K562 (cell line): ENCODE data around the gene PNPLA7. TPM values are rescaled to one million over a fixed set of nuclear protein-coding genes. Genes with fewer than 3 reads are reported as not detected.

Experiments used
- BCLAF1 ChIP-seq, 2 experiments: fragments of 450-650 bp in 1 of 2; IDR thresholded peaks; 2 replicates each; pipeline ENCODE4 v1.6.1; 2011 to 2017; ENCODE audit warnings: low read depth in 2 of 2, antibody characterized with exemption in 1 of 2, borderline replicate concordance in 1 of 2, low read length in 1 of 2, mild to moderate bottlenecking in 1 of 2, mixed read lengths in 1 of 2; ENCODE audit not compliant: control insufficient read depth in 1 of 2
- BRD9 ChIP-seq: fragments of 450-650 bp; IDR thresholded peaks from 2 replicates; pipeline ENCODE4 v1.6.1; 2018; ENCODE audit warnings: low read depth; ENCODE audit not compliant: partially characterized antibody
- BRF2 ChIP-seq: IDR thresholded peaks from 3 replicates; pipeline ENCODE4 v1.6.1; 2011; ENCODE audit warnings: borderline replicate concordance, mild to moderate bottlenecking; ENCODE audit not compliant: insufficient read length, insufficient read depth
- COPS2 ChIP-seq: fragments of 450-650 bp; conservative IDR thresholded peaks from 2 replicates; pipeline ENCODE4 v1.6.1; 2016; ENCODE audit warnings: mild to moderate bottlenecking, moderate library complexity
- CREM ChIP-seq: IDR thresholded peaks from 2 replicates; pipeline ENCODE4 v1.6.1; 2014; ENCODE audit warnings: antibody characterized with exemption, low read depth
- E2F8 ChIP-seq: fragments of 450-650 bp; IDR thresholded peaks from 2 replicates; pipeline ENCODE4 v1.7.1; 2018; ENCODE audit warnings: mild to moderate bottlenecking, low read depth; ENCODE audit not compliant: partially characterized antibody
- ERF ChIP-seq: fragments of 450-650 bp; formaldehyde crosslinking; IDR thresholded peaks from 2 replicates; pipeline ENCODE4 v1.4.0; 2020; ENCODE audit warnings: mild to moderate bottlenecking, mixed read lengths
- ETV5 ChIP-seq: sonication (generic); formaldehyde crosslinking; IDR thresholded peaks from 2 replicates; pipeline ENCODE4 v1.4.0; 2020; ENCODE audit warnings: low read depth, mild to moderate bottlenecking, missing genetic modification reagents
- FOSL1 ChIP-seq: fragments of 200-800 bp; sonication (Bioruptor generic); conservative IDR thresholded peaks from 2 replicates; pipeline ENCODE4 v1.6.1; 2016; ENCODE audit warnings: missing genetic modification characterization, missing compliant biosample characterization
- FOXM1 ChIP-seq, 2 experiments: fragments of 450-650 bp in 1 of 2; sonication (generic) in 1 of 2; formaldehyde crosslinking in 1 of 2; IDR thresholded peaks; 2 replicates each; pipeline versions ENCODE4 v1.6.1 to v1.9.0; 2017 to 2022; ENCODE audit warnings: low read depth in 2 of 2, mild to moderate bottlenecking in 2 of 2, missing genetic modification reagents in 1 of 2, moderate library complexity in 1 of 2
- HIVEP1 ChIP-seq: fragments of 250-450 bp; sonication (Bioruptor Pico); IDR thresholded peaks from 2 replicates; pipeline ENCODE4 v1.4.0; 2020; ENCODE audit warnings: mild to moderate bottlenecking
- ID3 ChIP-seq, 2 experiments: fragments of 250-450 bp in 1 of 2; fragments of 450-650 bp in 1 of 2; sonication (Bioruptor Pico) in 1 of 2; IDR thresholded peaks; 2 replicates each; pipeline versions ENCODE4 v1.6.1 to v1.8.0; 2016 to 2021; ENCODE audit warnings: mild to moderate bottlenecking in 2 of 2, moderate library complexity in 2 of 2, missing compliant biosample characterization in 1 of 2, missing genetic modification characterization in 1 of 2
- ILK ChIP-seq: fragments of 450-650 bp; IDR thresholded peaks from 2 replicates; pipeline ENCODE4 v1.6.1; 2016; ENCODE audit warnings: missing genetic modification characterization, low read depth, mild to moderate bottlenecking, missing compliant biosample characterization, moderate library complexity, borderline replicate concordance
- TOE1 ChIP-seq, 2 experiments: fragments of 450-650 bp in 1 of 2; sonication (generic) in 1 of 2; formaldehyde crosslinking in 1 of 2; IDR thresholded peaks; 2 replicates each; pipeline versions ENCODE4 v1.7.1 to v1.8.0; 2016 to 2022; ENCODE audit warnings: borderline replicate concordance in 2 of 2, mild to moderate bottlenecking in 2 of 2, antibody characterized with exemption in 1 of 2, inconsistent platforms in 1 of 2, low read depth in 1 of 2, missing genetic modification reagents in 1 of 2, moderate library complexity in 1 of 2
- ZNF324 ChIP-seq: fragments of 250-450 bp; sonication (Bioruptor Pico); IDR thresholded peaks from 2 replicates; pipeline ENCODE4 v1.4.0; 2020; ENCODE audit warnings: mild to moderate bottlenecking
- ZSCAN29 ChIP-seq: fragments of 450-650 bp; IDR thresholded peaks from 2 replicates; pipeline ENCODE4 v1.6.1; 2017
- polyA plus RNA-seq, 8 experiments: library from polyadenylated mRNA; depleted of rRNA in 4 of 8; stranded (reverse) in 5 of 8; unstranded in 3 of 8; fragments of >200 nt; fragmentation: Nextera tagmentation in 2 of 8; fragmentation: Illumina TruSeq in 1 of 8; extraction: Ambion mirVana in 2 of 8; extraction: Trizol in 1 of 8; gene quantifications; 2 replicates each; pipeline versions ENCODE4 v1.2.1 to v1.2.3, GENCODE V29; 2011 to 2014; ENCODE audit warnings: inconsistent platforms in 1 of 8, missing spikeins in 1 of 8
- total RNA-seq, 7 experiments: library from RNA; depleted of rRNA in 6 of 7; stranded (reverse); fragments of >200 nt in 6 of 7; fragmentation: Illumina TruSeq in 2 of 7; extraction: Trizol in 2 of 7; gene quantifications; 2 replicates each; pipeline versions ENCODE4 v1.2.1 to v1.2.3, GENCODE V29; 2011 to 2021; ENCODE audit warnings: low replicate concordance in 1 of 7

PNPLA7 gene
- total and polyA plus RNA-seq, 9 of the 15 experiments (the other 6 are each of a cell fraction or from before 2014, with no cell fraction given), result 0.01 to 0.85 (median 0.19) TPM; not detected in 1

- TF ChIP-seq BRF2, result no peak
- TF ChIP-seq BCLAF1 (IDR thresholded peaks at IDR 0.05; ENCODE audit: borderline replicate concordance in 1 of 2, control insufficient read depth in 1 of 2, low read depth in 2 of 2, low read length in 1 of 2), result peak in 1 of 2 experiments; percentile 69; a peak in 2 of 4 replicates
- TF ChIP-seq ZSCAN29, result peak; percentile 94
- TF ChIP-seq ETV5 (CRISPR knock-in tag), result peak; percentile 26; the same call in 1 of the 2 replicates
- no peak for TF ChIP-seq HIVEP1
- TF ChIP-seq ID3 (CRISPR knock-in tag; IDR thresholded peaks at IDR 0.05), result no peak
- peak; percentile 69; the same call in 1 of the 2 replicates for TF ChIP-seq ID3 (tag; IDR thresholded peaks at IDR 0.05)
- no peak for TF ChIP-seq ILK (tag)
- TF ChIP-seq TOE1 (IDR thresholded peaks at IDR 0.05; ENCODE audit: borderline replicate concordance), result 0 out of 2 replicates have a peak, but pooled peaks have one; percentile 49
- 0 out of 2 replicates have a peak, but pooled peaks have one; percentile 8 for TF ChIP-seq TOE1 (CRISPR knock-in tag; IDR thresholded peaks at IDR 0.05; ENCODE audit: borderline replicate concordance, low read depth)
- no peak; the same call in 1 of the 2 replicates for TF ChIP-seq FOSL1 (tag)
- TF ChIP-seq BRD9, result no peak
- TF ChIP-seq FOXM1 (IDR thresholded peaks at IDR 0.05; ENCODE audit: low read depth), result no peak
- peak; percentile 87; the same call in 1 of the 2 replicates for TF ChIP-seq FOXM1 (CRISPR knock-in tag; IDR thresholded peaks at IDR 0.05; ENCODE audit: low read depth)
- TF ChIP-seq E2F8, result peak; percentile 86
- peak; percentile 91 for TF ChIP-seq CREM
- TF ChIP-seq ZNF324 (CRISPR knock-in tag), result no peak
- TF ChIP-seq COPS2, result no peak
- peak; percentile 89; the same call in 1 of the 2 replicates for TF ChIP-seq ERF (CRISPR knock-in tag)
These were observed 28.5 kb upstream of the PNPLA7 start, which contains the start of gene DPH7 (continued) for GRCh38 chr9:137578518-137579258.
